ENCODE measurements around the gene ENG. TPM values are rescaled to one million over a fixed set of nuclear protein-coding genes. Genes with fewer than 3 reads are reported as not detected.

ENG gene
- total and polyA plus RNA-seq, 2 of the 8 experiments (the other 6 are each of a cell fraction or from before 2014, with no cell fraction given) = 1.8 to 4.4 TPM

- TF ChIP-seq NANOG (IDR thresholded peaks at IDR 0.05; ENCODE audit: insufficient read depth, low read depth, low read length, poor library complexity, severe bottlenecking) (peak; percentile 7), TBP (IDR thresholded peaks at IDR 0.05; ENCODE audit: low read depth, low read length) (peak; percentile 54), POU5F1 (IDR thresholded peaks at IDR 0.05; ENCODE audit: low read depth, low read length) (no peak), MAFK (IDR thresholded peaks at IDR 0.05; ENCODE audit: low read depth, low read length) (no peak), EZH2 (IDR thresholded peaks at IDR 0.05; ENCODE audit: low read depth, low read length, severe bottlenecking) (no peak), PHF8 (conservative IDR thresholded peaks at IDR 0.05; ENCODE audit: low read depth, low read length) (peak; percentile 100), HDAC2 (IDR thresholded peaks at IDR 0.05; ENCODE audit: borderline replicate concordance in 1 of 2, low read depth in 2 of 2, low read length in 2 of 2) (peak; percentile 29 to 60; a peak in 1 of 4 replicates), SP2 (IDR thresholded peaks at IDR 0.05; ENCODE audit: low read length) (no peak), GTF2F1 (IDR thresholded peaks at IDR 0.05; ENCODE audit: borderline replicate concordance, low read depth, low read length) (no peak), SIN3A (conservative IDR thresholded peaks at IDR 0.05 in 1 of 2, IDR thresholded peaks at IDR 0.05 in 1 of 2; ENCODE audit: low read depth in 1 of 2, low read length in 2 of 2) (peak; percentile 46 to 64; a peak in 2 of 4 replicates), BCL11A (IDR thresholded peaks at IDR 0.05; ENCODE audit: low read depth in 2 of 2, low read length in 2 of 2) (no peak), SRF (IDR thresholded peaks at IDR 0.05; ENCODE audit: low read depth, low read length) (no peak), NRF1 (IDR thresholded peaks at IDR 0.05; ENCODE audit: low read depth, low read length) (0 out of 2 replicates have a peak, but pooled peaks have one; percentile 7)
Measured at GRCh38 chr9:127802576-127803443, 51.6 kb downstream of the ENG start, which contains the start of gene FPGS (continued).
